HG03103 (cell line): ENCODE measurements around the gene FDX2.
"Not testable (repeated sequence)": the region's sequence is repeated elsewhere in the genome, so short reads cannot be mapped to it uniquely, and the experiment has no call there.

Experiments used
- ATAC-seq: cut with Tn5 transposase; IDR thresholded peaks from one replicate; pipeline ENCODE4 v1.9.1; 2021; ENCODE audit warnings: low read depth; ENCODE audit not compliant: unreplicated experiment

FDX2 gene

DNA sequence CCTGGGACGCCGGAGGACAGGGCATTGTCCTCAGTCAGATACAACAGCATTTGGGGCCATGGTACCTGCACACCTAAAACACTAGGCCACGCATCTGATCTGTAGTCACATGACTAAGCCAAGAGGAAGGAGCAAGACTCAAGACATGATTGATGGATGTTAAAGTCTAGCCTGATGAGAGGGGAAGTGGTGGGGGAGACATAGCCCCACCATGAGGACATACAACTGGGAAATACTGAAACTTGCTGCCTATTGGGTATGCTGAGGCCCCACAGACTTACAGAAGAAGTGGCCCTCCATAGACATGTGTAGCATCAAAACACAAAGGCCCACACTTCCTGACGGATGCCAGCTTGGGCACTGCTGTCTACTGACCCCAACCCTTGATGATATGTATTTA, 30.4 kb downstream of the FDX2 start:
- no peak for ATAC-seq

- ATAC-seq = no peak
These were observed 30.9 kb downstream of the FDX2 start for GRCh38 chr19:10284960-10285278.

DNA sequence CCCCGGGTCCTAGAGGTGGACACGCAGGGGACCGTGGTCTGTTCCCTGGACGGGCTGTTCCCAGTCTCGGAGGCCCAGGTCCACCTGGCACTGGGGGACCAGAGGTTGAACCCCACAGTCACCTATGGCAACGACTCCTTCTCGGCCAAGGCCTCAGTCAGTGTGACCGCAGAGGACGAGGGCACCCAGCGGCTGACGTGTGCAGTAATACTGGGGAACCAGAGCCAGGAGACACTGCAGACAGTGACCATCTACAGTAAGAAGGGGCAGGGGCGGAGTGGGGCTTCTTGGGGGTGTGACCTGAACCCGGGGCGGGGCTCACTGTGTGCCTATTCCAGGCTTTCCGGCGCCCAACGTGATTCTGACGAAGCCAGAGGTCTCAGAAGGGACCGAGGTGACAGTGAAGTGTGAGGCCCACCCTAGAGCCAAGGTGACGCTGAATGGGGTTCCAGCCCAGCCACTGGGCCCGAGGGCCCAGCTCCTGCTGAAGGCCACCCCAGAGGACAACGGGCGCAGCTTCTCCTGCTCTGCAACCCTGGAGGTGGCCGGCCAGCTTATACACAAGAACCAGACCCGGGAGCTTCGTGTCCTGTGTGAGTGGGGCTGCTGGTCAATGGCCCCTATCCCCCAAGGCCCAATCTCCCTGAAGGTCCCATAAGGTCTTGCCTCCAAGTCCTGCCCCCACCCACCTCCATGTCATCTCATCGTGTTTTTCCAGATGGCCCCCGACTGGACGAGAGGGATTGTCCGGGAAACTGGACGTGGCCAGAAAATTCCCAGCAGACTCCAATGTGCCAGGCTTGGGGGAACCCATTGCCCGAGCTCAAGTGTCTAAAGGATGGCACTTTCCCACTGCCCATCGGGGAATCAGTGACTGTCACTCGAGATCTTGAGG, 31.5 kb downstream of the FDX2 start:
- no peak for ATAC-seq

DNA sequence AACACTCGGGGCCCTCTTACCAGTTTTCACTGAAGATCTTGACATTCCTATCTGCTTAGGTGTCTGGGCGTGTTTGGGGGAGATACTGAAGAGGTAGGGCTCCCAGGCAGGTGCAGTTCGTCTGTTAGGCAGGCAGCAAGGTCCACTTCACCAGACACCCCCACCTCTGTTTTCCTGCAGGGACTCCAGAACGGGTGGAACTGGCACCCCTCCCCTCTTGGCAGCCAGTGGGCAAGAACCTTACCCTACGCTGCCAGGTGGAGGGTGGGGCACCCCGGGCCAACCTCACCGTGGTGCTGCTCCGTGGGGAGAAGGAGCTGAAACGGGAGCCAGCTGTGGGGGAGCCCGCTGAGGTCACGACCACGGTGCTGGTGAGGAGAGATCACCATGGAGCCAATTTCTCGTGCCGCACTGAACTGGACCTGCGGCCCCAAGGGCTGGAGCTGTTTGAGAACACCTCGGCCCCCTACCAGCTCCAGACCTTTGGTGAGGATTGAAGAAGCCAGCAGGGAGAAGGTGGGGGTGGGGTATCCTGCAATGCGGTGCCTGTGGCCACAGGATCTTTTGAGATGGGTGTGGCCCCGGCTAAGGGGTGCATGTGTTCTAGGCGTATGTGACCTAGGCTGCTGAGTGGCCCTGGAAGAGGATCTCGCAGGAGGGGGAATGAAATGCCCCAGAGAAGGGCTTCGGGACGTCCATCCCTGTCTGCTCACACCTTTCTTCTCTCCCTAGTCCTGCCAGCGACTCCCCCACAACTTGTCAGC, 32.3 kb downstream of the FDX2 start:
- ATAC-seq = no peak

- ATAC-seq = not testable (repeated sequence)
These were observed 33.8 kb downstream of the FDX2 start for GRCh38 chr19:10282043-10282442.

- ATAC-seq = no peak
These were observed 35.9 kb downstream of the FDX2 start for GRCh38 chr19:10279737-10280442.

DNA sequence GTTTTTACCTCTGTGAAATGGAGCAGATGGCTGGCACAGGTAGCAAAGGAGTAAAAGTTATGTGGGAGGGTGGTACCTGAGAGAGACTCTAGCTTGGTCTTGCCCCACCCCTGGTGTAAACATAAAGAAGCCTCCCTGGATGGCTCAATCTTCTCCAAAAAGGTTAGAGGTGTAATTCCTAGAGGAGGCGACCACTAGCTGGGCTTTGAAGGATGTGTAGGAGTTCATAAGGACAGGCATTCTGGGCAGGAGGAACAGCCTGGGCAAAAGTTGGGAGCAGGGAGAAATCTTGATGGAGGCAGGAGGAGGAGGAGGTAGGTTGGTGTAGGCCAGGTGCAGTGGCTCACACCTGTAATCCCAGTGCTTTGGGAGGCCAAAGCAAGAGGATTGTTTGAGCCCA, 36.9 kb downstream of the FDX2 start:
- no peak for ATAC-seq

- ATAC-seq = no peak
These were observed 37.8 kb downstream of the FDX2 start for GRCh38 chr19:10277795-10278589.

DNA sequence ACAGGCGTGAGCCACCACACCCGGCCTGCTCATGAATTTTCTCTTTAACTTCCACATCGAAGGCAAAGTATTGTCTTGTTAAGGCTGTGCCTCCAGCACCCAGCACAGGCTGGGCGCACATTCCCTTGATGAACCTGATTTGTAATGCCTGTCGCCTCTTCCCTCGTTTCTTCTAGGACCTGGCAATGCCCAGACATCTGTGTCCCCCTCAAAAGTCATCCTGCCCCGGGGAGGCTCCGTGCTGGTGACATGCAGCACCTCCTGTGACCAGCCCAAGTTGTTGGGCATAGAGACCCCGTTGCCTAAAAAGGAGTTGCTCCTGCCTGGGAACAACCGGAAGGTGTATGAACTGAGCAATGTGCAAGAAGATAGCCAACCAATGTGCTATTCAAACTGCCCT, 41.2 kb downstream of the FDX2 start:
- ATAC-seq = no peak

DNA sequence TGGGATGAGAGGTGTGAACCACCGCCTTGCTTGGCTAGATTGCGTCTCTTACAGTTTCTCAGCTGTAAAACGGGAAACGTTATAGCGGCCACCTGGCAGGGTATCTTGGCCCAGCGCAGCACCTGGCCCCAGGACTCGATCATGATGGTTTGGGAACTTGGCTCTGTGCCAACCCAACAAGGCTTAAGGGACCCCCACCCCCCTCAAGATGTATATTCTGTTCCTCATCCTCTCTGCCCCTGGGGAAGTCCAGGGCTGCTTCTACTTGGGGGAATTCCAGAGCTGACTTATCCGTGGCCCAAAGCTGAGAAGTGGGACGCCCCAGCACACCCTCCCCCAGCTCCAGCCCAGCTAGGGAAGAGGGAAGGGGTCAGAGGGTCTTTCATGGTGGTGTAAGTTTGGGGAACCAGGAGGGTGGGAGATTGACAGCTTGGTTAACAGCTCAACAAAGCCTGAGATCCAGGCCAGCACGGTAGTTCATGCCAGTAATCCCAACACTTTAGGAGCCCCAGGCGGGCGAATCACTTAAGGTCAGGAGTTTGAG, 44.2 kb downstream of the FDX2 start:
- no peak for ATAC-seq

GRCh38 chr19:10270616-10271394, 45.0 kb downstream of the FDX2 start, which contains the start of gene ICAM1:
Gene ICAM1 (plus strand): TSS chr19:10271120. CDS start chr19:10271160, 40 bp downstream.
- ATAC-seq = no peak

- no peak for ATAC-seq
These were observed 45.6 kb downstream of the FDX2 start for GRCh38 chr19:10270180-10270615.

DNA sequence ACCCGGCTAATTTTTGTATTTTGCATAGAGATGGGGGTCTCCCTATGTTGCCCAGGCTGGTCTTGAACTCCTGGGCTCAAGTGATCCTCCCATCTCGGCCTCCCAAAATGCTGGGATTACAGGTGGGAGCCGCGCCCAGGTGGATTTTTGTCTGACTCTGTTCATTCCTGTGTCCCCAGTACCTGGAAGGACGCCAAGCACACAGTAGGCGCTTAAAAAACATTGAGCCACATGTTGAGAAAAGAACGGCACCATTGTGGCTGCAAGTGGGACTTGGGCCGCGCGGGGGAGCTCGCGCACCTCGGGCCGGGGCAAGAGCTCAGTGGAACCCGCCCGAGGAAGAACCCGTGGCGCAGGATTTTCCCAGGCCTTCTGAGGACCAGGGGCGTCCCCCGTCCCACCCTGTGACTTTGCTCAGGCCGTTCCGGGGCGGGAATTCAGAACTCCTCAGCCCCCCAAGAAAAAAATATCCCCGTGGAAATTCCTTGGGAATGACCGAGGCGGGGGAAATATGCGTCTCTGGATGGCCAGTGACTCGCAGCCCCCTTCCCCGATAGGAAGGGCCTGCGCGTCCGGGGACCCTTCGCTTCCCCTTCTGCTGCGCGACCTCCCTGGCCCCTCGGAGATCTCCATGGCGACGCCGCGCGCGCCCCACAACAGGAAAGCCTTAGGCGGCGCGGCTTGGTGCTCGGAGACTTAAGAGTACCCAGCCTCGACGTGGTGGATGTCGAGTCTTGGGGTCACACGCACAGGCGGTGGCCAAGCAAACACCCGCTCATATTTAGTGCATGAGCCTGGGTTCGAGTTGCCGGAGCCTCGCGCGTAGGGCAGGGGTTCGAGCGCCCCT, 46.3 kb downstream of the FDX2 start:
- no peak for ATAC-seq

DNA sequence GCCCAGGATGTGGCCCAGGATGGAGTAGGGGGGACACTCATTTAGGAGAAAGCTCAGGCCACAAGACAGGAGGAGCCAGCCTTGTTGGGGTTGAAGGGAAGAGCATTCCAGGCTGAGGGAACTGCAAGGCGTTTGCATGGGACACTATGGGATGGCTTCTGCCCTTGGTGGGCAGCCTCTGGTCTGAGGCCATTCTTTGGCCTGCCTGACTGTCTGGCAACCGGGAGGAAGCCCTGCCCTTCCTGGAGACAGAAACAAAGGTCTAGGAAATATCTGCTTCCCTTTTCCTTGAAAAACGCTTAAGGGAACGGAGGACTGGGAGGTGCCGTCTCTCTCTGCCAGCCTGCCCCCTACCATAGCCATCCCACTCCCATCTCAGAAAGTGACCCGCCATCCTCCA, 47.7 kb downstream of the FDX2 start:
- ATAC-seq = no peak

GRCh38 chr19:10266706-10267105, 49.1 kb downstream of the FDX2 start:
- ATAC-seq = no peak

- no peak for ATAC-seq
These were observed 53.0 kb downstream of the FDX2 start for GRCh38 chr19:10262771-10263170.

DNA sequence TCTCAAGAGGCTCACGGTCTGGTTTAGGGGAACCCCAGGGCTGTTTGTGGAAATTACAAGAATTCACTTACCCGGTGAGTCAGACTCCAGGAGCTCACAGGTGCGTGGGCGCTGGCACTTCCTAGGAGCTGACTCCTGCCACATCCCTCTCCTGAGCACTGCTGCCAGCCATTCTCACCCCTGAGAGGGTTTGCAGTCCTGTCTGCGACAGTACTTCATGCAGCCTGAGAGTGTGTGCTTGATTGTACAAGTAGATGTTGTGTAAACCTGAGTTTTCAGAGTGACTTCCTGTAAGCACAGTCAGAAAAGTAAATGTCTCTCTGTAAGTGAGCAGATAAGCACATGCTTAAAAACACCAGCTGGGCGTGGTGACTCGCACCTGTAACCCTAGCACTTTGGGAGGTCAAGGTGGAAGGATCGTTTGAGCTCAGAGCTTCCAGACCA, 55.7 kb downstream of the FDX2 start:
- ATAC-seq = no peak
